K562 (cell line): ENCODE results near the gene METTL6. TPM values are rescaled to one million over a fixed set of nuclear protein-coding genes. Genes with fewer than 3 reads are reported as not detected.

Experiments used
- FOXJ3 ChIP-seq: sonication (generic); formaldehyde crosslinking; IDR thresholded peaks from 2 replicates; pipeline ENCODE4 v1.4.0; 2020; ENCODE audit warnings: mild to moderate bottlenecking, missing genetic modification reagents
- FOXK2 ChIP-seq, 2 experiments: fragments of 450-650 bp; IDR thresholded peaks in 1 of 2; conservative IDR thresholded peaks in 1 of 2; 2 replicates each; pipeline ENCODE4 v1.6.1; 2016; ENCODE audit warnings: low read depth in 2 of 2, mild to moderate bottlenecking in 1 of 2
- FUS ChIP-seq: fragments of 200-400 bp; formaldehyde crosslinking; optimal IDR thresholded peaks from 2 replicates; pipeline ENCODE3; 2017; ENCODE audit warnings: low read depth, low read length
- KDM5B ChIP-seq: fragments of 200-600 bp; sonication (generic); IDR thresholded peaks from 2 replicates; pipeline ENCODE4 v1.6.1; 2012; ENCODE audit warnings: low read depth, mild to moderate bottlenecking, moderate library complexity, low read length, control low read depth, inconsistent platforms; ENCODE audit not compliant: insufficient replicate concordance
- KLF16 ChIP-seq: IDR thresholded peaks from 2 replicates; pipeline ENCODE4 v1.6.1; 2016; ENCODE audit warnings: antibody characterized with exemption
- MEIS2 ChIP-seq: fragments of 450-650 bp; IDR thresholded peaks from 2 replicates; pipeline ENCODE4 v1.6.1; 2014; ENCODE audit warnings: mild to moderate bottlenecking; ENCODE audit not compliant: partially characterized antibody
- NR2C1 ChIP-seq, 2 experiments: fragments of 450-650 bp; IDR thresholded peaks; 2 replicates each; pipeline ENCODE4 v1.6.1; 2017; ENCODE audit warnings: mild to moderate bottlenecking in 2 of 2, antibody characterized with exemption in 1 of 2, inconsistent platforms in 1 of 2, missing compliant biosample characterization in 1 of 2, missing genetic modification characterization in 1 of 2
- PHF8 ChIP-seq: fragments of 200-600 bp; sonication (generic); IDR thresholded peaks from 2 replicates; pipeline ENCODE4 v1.6.1; 2012; ENCODE audit warnings: mixed run types, mild to moderate bottlenecking, inconsistent platforms, low read length, moderate library complexity, borderline replicate concordance
- SLC30A9 ChIP-seq: fragments of 250-450 bp; sonication (Bioruptor Pico); IDR thresholded peaks from 2 replicates; pipeline ENCODE4 v1.8.0; 2022; ENCODE audit warnings: mild to moderate bottlenecking, moderate library complexity
- SP1 ChIP-seq: sonication (generic); formaldehyde crosslinking; IDR thresholded peaks from 2 replicates; pipeline ENCODE4 v1.8.1; 2022; ENCODE audit warnings: mild to moderate bottlenecking, missing genetic modification reagents
- polyA plus RNA-seq, 8 experiments: library from polyadenylated mRNA; depleted of rRNA in 4 of 8; stranded (reverse) in 5 of 8; unstranded in 3 of 8; fragments of >200 nt; fragmentation: Nextera tagmentation in 2 of 8; fragmentation: Illumina TruSeq in 1 of 8; extraction: Ambion mirVana in 2 of 8; extraction: Trizol in 1 of 8; gene quantifications; 2 replicates each; pipeline versions ENCODE4 v1.2.1 to v1.2.3, GENCODE V29; 2011 to 2014; ENCODE audit warnings: inconsistent platforms in 1 of 8, missing spikeins in 1 of 8
- total RNA-seq, 7 experiments: library from RNA; depleted of rRNA in 6 of 7; stranded (reverse); fragments of >200 nt in 6 of 7; fragmentation: Illumina TruSeq in 2 of 7; extraction: Trizol in 2 of 7; gene quantifications; 2 replicates each; pipeline versions ENCODE4 v1.2.1 to v1.2.3, GENCODE V29; 2011 to 2021; ENCODE audit warnings: low replicate concordance in 1 of 7
- TF ChIP-seq, protein P1 (sequence below): sonication (generic); formaldehyde crosslinking; IDR thresholded peaks from 2 replicates; pipeline ENCODE4 v1.8.0; 2022; ENCODE audit warnings: mild to moderate bottlenecking, missing genetic modification reagents
- TF ChIP-seq, protein P2 (sequence below), 2 experiments: fragments of 450-650 bp in 1 of 2; IDR thresholded peaks; 2 replicates each; pipeline ENCODE4 v1.6.1; 2011 to 2017; ENCODE audit warnings: low read depth in 2 of 2, antibody characterized with exemption in 1 of 2, borderline replicate concordance in 1 of 2, low read length in 1 of 2, mild to moderate bottlenecking in 1 of 2, mixed read lengths in 1 of 2; ENCODE audit not compliant: control insufficient read depth in 1 of 2
- TF ChIP-seq, protein P3 (sequence below), 2 experiments: fragments of 450-650 bp; conservative IDR thresholded peaks; 2 replicates each; pipeline ENCODE4 v1.6.1; 2017; ENCODE audit warnings: mild to moderate bottlenecking in 2 of 2, moderate library complexity in 2 of 2
- TF ChIP-seq, protein P4 (sequence below): fragments of 250-450 bp; sonication (Bioruptor Pico); IDR thresholded peaks from 2 replicates; pipeline ENCODE4 v1.5.0; 2022; ENCODE audit warnings: mild to moderate bottlenecking

Gene METTL6
- total and polyA plus RNA-seq, 9 of the 15 experiments (the other 6 are each of a cell fraction or from before 2014, with no cell fraction given): 18.8 to 61.5 (median 33.9) TPM

DNA sequence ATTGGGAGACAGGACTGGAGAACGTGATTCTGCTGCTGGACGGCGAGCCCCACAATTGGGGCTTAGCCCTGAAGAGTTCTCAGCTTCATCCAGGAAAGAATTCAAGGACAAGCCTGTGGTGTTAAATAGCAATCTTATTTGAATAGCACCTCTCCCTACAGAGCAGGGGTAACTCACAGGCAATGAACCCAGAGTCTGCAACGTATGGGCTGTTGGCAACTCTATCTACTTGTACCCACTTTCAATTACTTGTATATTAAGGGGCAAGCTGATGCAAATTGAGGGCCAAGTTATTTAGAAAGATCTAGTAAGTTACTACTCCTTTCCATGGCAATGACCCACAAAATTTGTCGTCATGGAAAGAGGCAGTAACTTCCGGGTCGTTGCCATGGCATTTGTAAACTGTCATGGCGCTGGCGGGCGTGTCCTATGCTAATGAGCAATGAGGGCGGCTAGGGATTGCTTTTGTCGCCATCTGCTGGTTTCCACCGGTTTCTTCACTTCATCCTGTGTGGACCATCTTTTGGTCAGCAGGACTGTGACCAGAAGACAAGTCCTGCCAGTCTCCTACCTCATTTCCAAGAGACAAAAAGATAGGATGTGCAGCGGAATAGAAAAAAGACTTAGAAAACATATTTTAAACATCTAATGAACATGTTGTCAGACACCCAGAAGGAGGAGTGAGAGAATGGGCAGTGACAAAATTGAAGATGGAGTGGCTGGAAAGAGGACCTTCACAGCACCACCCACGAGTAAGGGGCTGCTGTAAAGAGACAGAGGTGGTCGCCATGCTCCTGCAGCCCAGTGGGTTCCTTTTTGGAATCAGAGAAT lies 49.2 kb downstream of the METTL6 start (continued):
- TF ChIP-seq, protein P1, sequence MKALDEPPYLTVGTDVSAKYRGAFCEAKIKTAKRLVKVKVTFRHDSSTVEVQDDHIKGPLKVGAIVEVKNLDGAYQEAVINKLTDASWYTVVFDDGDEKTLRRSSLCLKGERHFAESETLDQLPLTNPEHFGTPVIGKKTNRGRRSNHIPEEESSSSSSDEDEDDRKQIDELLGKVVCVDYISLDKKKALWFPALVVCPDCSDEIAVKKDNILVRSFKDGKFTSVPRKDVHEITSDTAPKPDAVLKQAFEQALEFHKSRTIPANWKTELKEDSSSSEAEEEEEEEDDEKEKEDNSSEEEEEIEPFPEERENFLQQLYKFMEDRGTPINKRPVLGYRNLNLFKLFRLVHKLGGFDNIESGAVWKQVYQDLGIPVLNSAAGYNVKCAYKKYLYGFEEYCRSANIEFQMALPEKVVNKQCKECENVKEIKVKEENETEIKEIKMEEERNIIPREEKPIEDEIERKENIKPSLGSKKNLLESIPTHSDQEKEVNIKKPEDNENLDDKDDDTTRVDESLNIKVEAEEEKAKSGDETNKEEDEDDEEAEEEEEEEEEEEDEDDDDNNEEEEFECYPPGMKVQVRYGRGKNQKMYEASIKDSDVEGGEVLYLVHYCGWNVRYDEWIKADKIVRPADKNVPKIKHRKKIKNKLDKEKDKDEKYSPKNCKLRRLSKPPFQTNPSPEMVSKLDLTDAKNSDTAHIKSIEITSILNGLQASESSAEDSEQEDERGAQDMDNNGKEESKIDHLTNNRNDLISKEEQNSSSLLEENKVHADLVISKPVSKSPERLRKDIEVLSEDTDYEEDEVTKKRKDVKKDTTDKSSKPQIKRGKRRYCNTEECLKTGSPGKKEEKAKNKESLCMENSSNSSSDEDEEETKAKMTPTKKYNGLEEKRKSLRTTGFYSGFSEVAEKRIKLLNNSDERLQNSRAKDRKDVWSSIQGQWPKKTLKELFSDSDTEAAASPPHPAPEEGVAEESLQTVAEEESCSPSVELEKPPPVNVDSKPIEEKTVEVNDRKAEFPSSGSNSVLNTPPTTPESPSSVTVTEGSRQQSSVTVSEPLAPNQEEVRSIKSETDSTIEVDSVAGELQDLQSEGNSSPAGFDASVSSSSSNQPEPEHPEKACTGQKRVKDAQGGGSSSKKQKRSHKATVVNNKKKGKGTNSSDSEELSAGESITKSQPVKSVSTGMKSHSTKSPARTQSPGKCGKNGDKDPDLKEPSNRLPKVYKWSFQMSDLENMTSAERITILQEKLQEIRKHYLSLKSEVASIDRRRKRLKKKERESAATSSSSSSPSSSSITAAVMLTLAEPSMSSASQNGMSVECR: peak; percentile 97
- TF ChIP-seq KLF16 (no peak), SLC30A9 (CRISPR knock-in tag) (no peak), NR2C1 (IDR thresholded peaks at IDR 0.05) (peak; percentile 100), NR2C1 (tag; IDR thresholded peaks at IDR 0.05) (peak; percentile 100), FOXK2 (conservative IDR thresholded peaks at IDR 0.05 in 1 of 2, IDR thresholded peaks at IDR 0.05 in 1 of 2; ENCODE audit: low read depth in 2 of 2) (peak; percentile 45 to 64; a peak in 2 of 4 replicates), FOXJ3 (CRISPR knock-in tag) (peak; percentile 59; the same call in 1 of the 2 replicates), MEIS2 (no peak), SP1 (CRISPR knock-in tag) (peak; percentile 99), FUS (no peak), KDM5B (no peak), PHF8 (no peak)
- TF ChIP-seq, protein P2, sequence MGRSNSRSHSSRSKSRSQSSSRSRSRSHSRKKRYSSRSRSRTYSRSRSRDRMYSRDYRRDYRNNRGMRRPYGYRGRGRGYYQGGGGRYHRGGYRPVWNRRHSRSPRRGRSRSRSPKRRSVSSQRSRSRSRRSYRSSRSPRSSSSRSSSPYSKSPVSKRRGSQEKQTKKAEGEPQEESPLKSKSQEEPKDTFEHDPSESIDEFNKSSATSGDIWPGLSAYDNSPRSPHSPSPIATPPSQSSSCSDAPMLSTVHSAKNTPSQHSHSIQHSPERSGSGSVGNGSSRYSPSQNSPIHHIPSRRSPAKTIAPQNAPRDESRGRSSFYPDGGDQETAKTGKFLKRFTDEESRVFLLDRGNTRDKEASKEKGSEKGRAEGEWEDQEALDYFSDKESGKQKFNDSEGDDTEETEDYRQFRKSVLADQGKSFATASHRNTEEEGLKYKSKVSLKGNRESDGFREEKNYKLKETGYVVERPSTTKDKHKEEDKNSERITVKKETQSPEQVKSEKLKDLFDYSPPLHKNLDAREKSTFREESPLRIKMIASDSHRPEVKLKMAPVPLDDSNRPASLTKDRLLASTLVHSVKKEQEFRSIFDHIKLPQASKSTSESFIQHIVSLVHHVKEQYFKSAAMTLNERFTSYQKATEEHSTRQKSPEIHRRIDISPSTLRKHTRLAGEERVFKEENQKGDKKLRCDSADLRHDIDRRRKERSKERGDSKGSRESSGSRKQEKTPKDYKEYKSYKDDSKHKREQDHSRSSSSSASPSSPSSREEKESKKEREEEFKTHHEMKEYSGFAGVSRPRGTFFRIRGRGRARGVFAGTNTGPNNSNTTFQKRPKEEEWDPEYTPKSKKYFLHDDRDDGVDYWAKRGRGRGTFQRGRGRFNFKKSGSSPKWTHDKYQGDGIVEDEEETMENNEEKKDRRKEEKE (IDR thresholded peaks at IDR 0.05; ENCODE audit: borderline replicate concordance in 1 of 2, control insufficient read depth in 1 of 2, low read depth in 2 of 2, low read length in 1 of 2): no peak
- TF ChIP-seq, protein P3, sequence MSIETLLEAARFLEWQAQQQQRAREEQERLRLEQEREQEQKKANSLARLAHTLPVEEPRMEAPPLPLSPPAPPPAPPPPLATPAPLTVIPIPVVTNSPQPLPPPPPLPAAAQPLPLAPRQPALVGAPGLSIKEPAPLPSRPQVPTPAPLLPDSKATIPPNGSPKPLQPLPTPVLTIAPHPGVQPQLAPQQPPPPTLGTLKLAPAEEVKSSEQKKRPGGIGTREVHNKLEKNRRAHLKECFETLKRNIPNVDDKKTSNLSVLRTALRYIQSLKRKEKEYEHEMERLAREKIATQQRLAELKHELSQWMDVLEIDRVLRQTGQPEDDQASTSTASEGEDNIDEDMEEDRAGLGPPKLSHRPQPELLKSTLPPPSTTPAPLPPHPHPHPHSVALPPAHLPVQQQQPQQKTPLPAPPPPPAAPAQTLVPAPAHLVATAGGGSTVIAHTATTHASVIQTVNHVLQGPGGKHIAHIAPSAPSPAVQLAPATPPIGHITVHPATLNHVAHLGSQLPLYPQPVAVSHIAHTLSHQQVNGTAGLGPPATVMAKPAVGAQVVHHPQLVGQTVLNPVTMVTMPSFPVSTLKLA (conservative IDR thresholded peaks at IDR 0.05): peak; percentile 81 to 91
- TF ChIP-seq, protein P4, sequence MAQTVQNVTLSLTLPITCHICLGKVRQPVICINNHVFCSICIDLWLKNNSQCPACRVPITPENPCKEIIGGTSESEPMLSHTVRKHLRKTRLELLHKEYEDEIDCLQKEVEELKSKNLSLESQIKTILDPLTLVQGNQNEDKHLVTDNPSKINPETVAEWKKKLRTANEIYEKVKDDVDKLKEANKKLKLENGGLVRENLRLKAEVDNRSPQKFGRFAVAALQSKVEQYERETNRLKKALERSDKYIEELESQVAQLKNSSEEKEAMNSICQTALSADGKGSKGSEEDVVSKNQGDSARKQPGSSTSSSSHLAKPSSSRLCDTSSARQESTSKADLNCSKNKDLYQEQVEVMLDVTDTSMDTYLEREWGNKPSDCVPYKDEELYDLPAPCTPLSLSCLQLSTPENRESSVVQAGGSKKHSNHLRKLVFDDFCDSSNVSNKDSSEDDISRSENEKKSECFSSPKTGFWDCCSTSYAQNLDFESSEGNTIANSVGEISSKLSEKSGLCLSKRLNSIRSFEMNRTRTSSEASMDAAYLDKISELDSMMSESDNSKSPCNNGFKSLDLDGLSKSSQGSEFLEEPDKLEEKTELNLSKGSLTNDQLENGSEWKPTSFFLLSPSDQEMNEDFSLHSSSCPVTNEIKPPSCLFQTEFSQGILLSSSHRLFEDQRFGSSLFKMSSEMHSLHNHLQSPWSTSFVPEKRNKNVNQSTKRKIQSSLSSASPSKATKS: no peak
